Stimulated activated CD8-positive, alpha-beta memory T cell treated with anti-CD3 and anti-CD28 coated beads, Interleukin-15, amount 100 ng/mL, for 48 hours (primary cell): ENCODE results near the gene GSC2.
A peak's percentile ranks its signal among the peaks of the same experiment; 100 is the strongest.

Experiments used
- DNase-seq, 2 donors: peaks; one replicate each; pipeline ENCODE4 v3.0.0-alpha.2; 2020; ENCODE audit warnings: low read depth in 2 of 2

GSC2 gene, protein sequence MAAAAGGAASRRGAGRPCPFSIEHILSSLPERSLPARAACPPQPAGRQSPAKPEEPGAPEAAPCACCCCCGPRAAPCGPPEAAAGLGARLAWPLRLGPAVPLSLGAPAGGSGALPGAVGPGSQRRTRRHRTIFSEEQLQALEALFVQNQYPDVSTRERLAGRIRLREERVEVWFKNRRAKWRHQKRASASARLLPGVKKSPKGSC

DNA sequence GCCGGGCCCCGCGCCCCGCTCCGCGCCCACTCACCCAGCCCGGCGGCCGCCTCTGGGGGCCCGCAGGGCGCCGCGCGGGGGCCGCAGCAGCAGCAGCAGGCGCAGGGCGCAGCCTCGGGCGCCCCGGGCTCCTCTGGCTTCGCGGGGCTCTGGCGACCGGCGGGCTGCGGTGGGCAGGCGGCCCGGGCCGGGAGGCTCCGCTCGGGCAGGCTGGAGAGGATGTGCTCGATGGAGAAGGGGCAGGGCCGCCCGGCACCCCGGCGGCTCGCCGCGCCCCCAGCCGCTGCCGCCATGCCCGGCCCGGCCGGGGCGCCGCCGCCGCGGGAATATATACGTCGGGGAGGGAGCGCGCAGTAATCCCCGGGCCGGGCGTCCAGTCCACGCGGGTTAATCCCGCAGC, at the start of gene GSC2:
Gene GSC2 (minus strand): TSS at position 302 of the 400 bp plus-strand sequence. CDS start 9 bp downstream, at position 293.
- DNase-seq = no peak

DNA sequence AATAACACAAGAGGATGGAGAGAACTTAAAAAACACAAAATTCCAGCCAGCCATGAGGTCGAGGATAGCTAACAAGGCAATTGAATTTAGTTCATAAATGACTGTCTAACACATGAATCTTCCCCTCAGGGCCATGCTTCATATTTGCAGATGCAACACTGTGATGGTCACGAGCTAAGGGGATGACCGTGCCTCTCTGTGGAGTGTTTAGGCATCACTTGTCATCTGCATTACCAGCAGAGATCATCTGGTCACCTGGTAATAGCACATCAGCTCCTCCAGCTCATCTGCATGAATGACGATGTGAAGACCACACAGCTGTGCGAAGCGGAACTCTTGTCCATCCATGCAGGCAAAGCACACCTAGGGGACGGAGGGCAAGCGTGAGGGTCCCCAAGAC, 49.4 kb upstream of the GSC2 start:
- DNase-seq = no peak

DNA sequence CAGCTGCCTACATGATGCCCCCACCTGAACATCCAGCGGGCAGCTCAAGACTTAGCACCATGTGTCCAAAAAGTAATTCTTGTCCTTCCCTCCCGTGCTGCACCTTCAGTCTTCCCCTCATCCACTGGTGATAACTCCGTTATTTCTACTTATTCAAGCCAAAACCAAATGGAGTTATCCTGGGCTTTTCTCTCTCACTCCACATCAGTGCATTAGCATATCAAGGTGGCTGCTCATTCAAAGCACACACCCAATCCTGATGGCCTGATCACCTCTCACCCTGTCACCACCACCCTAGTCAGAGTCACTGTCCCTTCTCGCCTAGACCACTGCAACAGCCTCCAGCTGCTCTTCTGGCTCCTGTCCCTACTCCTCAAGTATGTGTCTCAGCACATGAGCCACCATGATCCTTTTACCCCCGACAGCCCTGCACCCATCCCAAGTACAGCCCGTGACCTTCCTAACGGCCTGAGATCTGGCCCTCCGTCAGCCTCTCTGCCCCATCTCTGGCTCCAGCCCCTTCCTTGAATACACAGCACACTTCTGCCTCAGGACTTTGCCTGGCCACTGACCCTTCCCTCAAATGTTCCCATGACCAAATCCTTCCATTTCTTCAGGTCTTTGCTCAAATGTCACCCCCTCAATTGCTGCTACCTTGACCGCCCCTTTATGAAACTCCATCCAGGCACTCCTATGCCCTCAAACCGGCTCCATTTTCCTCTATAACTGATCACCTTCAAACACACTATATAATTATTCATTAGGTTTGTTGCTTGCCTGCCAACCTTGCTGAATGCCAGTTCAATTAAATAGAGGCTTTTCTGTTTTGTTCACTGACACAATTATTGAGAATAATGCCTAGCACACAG, 48.1 kb upstream of the GSC2 start:
- DNase-seq = no peak

DNA sequence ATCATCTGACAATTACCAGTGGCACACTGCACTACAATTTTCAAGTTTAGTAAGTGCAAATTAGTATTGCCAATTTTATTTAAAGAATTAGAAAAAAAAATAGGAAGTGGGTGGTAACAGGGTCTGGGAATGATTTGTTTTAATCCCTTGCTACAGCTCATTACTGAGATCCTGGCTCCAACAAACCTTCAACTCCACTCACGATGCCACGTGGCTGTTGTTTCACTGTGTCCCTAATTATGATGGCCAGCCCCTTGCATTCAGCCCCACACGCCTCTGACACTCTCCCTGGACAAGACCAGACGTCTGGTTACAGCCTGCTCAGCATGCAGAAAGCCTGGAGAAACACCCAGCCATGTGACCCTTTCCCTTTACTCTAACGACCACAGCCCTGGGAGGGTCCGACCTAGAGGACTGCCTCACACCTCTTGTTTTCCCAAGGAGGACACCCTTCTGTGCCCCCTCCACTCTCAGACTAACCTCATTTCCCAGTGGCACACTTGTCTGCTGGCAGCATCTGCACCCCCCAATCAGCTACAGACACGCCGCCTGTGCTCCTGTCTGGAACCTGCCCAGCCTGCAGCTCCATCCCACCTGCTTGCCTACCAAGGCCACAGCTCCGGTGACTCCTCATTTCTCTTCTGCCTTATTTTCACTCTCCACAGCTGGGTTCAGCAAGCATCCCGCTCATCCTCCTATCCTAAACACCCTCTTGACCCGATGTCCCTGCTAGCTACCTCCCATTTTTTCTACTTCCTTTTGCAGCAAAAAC, 46.9 kb upstream of the GSC2 start:
- no peak for DNase-seq

DNA sequence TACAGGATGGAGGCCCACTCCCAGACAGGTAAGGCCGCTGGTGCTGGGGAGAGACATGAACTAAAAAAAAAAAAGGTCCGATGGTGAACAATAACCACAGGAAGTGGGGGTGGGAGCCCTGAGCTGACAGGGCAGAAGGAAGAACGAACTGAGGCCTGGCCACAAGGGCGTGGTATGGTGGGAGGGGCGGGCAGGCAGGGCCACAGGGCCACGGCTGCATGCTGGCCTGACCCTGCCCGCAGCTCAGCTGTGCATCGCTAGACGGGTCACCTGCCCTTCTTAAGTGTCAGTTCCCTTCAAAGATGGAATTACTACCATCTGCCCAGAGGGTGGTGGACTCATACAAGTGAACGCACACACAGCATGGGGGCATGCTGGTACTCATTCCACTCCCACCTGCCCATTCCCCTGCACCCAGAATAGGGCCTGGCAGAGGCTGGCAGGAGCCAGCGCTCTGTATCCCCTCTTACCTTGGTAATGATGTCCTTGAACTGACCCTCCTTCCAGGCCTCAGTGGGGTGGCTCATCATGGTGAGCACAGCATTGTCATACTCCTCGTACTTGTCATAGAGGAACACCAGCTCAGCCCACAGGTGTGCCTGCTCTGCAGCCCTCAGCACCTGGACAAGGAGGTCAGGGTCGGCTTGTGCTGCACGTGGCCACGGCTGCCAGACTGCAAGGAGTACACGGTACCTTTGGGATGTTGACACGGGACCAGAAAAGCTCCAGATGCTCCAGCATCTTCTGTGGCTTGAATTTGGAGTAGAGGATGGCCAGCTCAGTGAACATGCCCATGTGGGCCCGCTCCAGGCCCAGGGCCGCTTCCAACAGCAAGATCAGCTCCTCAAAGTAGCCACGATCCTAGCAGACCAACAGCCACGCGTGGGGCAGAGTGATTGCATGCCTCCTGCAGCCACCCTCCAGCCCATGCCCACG, 46.0 kb upstream of the GSC2 start:
- DNase-seq = no peak

DNA sequence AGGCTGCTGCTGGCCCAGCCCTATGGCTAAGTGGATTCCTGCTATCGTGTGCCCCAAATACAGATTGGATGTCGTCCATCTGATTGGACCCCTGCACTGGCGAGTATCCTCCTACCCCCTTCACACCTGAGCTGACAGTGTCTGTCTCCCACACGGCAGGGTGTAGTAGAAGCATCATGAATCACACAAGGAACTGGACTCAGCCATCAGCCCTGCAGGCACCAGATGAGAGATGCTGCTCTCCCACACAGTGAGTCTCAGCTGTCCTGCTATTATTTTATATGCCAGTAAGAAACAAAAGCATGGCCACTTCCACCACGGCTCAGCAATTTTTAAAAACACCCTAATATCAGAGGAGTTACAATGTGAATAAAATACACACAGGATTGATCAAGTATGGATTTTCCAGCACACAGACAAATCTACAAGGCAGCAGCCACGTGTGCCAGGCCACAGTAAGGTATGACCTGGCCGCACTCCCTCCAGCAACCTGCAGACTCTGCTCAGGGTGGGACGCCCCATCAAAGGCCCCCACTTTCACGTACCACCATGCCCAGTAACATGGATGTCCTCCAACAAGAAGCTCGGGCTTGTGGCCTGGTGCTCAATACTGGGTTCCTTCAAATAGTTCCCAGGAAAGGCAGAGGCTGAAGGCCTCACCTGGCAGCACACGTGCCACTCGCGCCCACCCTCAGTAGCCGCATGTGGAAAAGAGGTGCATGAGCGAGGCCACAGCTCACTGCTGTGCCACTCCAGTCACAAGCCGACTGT, 44.9 kb upstream of the GSC2 start:
- no peak for DNase-seq

DNA sequence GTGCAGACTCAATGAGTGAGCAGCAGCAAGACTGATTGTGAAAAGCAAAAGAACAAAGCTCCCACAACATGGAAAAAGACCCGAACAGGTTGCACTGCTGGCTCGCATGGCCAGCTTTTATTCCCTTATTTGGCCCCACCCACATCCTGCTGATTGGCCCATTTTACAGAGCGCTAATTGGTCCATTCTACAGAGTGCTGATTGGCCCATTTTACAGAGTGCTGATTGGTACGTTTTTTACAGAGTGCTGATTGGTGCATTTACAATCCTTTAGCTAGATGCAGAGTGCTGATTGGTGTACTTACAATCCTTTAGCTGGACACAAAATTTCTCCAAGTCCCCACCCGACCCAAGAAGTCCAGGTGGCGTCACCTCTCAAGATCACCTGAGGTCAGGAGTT, 43.8 kb upstream of the GSC2 start:
- DNase-seq = no peak

DNA sequence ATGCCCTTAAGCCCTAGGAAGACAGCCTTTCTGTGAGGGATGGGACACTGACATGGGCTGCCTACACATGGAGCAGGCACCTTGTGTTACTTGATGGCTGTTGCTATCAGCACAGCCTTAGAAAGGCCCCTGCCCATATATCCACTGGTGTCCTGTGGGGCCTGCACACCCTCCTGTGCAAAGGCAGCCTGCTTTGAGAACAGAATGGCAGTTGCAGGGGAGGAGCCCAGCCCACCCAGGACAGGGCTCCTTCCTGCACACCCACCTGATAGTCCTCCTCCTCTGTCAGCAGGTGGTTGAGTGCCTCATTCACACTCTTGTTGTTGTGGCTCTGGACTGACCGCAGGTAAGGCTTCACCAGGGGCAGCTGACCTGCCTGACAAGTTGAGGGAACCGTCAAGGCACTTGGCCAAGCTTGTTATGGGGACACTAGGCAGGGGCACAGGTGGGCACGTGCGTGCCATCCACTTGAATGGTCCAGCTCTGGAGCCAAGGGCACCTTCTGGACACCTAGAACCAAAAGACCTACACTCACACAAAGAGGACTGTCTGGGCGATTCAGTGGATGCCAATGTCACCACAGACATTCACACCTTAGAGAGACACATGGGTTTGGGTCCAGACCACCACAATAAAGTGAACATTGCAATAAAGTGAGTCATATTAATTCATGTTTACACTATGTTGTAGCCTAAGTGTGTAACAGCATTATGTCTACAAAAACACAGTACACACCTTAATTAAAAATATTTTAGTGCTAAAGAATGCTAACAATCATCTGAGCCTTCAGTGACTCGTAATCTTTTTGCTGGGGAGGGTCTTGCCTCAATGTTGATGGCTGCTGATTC, 37.8 kb upstream of the GSC2 start:
- no peak for DNase-seq

DNA sequence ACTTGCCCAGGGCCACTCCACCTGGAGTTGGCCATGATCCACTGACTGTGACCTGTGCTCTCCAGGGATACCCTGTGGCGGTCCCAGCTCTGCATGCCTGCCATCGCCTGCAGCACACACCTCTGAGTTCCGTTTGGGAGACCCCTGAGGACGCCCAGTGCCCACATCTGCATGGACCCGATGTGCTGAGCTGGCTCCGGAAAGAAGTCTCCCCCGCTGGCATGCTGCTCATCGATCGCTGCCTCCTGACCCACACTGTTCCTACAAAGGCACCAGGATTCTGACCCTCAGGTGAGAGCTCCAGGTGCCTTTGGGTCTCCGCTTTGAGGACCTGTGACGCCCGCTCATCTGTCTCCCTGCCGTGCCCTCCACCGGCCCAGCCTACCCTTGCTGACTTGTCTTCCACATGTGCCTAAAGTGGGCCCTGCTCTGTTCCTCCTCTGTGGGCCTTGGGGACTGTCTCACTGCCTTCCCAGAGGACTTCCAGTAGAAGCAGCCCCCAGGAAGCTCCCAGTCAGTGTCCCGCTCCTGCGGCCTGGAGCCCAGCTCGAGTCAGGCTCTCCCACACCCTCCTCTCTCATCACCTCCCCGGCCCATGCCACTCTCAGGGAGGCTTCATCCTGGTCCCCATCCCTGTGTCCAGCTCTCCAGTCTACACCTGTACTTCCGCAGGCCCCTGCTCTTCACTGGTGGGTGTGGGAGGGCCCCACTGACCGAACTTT, 34.3 kb upstream of the GSC2 start:
- no peak for DNase-seq

DNA sequence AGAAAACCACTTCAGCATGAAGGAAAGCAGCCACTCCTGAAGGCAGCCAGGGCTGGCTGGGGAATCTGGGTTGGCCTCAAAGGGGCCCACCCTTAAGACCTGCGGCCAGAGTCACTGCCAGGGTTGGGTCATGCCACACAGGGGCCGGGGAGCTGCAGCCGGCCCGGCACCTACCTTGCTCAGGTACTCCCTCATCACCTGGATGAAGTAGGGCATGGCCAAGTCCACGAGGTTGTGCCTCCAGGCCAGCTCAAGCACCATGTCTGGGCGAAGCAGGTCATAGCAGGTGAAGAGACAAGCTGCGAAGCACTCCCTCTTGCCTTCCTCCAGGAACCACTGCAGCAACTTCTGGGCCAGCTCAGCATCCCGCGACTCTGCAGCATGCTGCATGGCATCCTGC, 33.1 kb upstream of the GSC2 start:
- DNase-seq = no peak

DNA sequence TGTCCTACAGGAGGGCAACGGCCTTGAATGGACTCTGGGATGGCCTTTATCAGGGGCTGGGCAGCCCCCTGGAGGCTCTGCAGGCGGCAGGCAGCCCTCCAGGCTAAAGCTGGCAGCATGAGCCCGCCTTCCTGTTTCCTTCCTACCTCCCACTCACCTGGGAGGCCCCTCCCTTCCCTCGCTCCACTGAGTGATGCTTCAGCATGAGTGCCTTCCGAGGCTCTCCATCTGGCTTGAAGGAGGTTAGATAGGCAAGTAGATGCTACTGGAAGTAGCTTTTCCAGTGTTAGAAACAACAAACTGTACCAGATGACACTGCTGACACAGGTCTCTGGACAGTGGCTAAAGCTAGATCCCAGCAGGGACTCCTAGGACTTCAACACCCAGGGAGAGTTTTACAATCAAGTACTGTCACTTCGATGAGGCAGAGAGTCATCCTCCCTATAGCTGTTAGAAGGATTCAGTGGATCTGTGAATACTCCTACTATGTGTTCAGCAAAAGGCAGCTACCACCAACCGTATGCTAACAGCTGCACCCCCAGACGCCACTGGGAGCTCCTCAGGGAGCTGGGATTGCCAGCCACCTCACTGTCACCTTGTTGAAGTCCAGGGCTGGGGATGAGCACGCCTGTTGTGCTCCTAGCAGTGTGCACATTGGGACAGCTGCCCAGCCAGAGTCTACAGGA, 32.5 kb upstream of the GSC2 start:
- DNase-seq = no peak

DNA sequence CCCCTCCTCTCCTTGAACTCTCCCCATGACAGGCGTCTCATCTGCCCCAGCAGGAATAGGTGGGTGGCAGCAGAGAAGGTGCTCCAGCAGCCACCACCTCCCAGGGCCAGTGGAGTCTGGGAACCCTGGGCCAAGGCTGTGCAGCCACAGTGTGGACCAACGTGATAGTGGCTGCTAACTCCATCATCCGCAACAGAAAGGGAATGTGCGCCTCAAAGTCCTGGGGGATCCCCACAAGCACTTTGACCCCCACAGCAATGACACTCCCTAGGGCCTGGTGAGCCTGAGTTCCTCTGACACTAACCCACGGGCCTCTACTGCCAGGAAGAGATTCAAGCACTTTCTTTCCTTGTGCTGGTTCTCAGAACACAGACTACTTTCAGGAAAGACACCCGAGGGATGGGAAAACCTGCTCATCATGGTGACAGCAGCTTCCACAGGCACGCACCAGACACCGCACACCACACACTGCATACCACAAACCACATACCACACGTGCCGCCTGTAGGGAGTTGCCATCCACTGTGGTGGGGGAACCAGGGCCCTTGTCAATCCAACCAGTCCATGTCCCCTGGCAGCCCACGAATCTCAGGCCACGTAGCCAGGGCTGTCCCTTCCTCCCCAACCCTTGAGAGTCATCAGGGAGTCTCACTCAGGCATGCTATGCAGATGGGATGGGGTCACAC, 31.8 kb upstream of the GSC2 start:
- DNase-seq = no peak

DNA sequence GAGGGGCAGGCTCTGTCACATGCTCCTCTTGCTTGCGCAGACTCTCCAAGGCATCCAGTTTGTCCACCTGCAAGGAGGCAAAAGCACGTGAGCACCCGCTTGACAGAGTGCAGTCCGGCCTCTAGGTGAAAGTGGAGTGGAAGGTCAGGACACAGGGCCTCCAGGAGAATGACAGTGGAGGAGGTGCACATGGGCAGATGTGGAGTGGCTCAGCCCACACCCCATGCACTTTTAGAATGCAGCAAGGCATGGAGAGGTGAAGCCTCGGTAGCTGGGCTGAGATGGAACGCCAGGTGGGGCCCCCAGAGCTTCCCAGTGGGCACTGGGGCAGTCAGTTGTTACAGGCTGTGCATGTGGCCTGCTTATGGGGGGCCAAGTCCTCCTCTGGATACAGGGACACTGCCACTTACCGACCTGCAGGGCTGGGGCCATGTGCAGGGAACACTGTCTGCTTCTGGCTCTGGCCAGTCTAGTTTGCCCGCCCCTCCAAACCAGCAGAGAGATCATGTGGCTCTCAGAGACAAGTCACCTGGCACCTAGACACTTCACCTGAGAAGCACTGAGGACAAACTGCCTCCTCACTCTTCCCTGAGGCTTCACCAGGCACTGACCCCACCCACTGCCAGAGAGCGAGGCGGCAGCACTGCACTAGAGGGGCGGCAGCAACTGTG, 30.8 kb upstream of the GSC2 start:
- no peak for DNase-seq

DNA sequence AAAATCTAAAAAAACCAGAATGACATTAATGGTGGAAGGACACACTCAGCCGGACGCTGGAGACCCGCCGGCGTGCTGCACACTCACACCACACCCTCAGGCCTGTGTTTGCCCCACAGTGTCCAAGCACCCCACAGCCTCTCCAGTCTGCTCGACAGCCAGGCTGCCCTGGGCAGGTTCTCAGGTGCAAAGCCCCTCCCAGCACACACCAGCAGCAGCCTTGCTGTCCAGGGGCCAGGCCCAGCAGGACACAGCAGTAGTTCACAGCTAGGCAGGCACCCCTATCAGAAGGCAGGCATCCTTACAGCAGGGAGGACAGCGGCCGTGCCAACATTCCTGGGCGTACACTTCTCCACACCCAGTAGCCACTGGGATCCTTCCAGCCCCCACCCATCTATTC, 30.1 kb upstream of the GSC2 start:
- no peak for DNase-seq

DNA sequence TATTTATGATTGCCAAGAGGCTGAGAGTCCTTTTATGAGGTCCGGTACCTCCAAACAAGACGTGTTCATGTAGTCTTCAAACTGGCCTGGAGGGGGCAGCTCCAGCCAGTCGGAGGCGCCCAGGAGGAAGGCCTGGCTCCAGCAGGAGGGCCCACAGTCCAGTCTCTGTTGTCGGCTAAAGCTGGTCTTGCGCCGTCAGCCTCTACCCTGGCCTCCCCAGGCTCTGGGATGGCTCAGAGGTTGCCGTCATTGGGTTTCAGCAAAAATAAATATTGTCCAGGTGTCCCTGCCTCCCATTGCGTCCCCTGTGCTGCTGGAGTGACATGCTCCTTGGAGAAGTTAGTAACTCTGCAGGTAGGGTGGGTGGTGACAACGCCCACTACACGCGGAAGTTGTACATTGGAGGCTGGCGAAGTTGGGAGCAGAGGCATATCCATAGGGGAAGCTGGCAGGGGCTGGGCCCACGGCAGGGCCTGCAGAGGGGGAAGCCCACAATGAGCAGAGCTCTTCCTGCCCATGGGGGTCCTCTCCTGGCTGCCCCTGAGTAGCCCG, 29.5 kb upstream of the GSC2 start:
- DNase-seq = peak in 1 of 2 donors; percentile 44

DNA sequence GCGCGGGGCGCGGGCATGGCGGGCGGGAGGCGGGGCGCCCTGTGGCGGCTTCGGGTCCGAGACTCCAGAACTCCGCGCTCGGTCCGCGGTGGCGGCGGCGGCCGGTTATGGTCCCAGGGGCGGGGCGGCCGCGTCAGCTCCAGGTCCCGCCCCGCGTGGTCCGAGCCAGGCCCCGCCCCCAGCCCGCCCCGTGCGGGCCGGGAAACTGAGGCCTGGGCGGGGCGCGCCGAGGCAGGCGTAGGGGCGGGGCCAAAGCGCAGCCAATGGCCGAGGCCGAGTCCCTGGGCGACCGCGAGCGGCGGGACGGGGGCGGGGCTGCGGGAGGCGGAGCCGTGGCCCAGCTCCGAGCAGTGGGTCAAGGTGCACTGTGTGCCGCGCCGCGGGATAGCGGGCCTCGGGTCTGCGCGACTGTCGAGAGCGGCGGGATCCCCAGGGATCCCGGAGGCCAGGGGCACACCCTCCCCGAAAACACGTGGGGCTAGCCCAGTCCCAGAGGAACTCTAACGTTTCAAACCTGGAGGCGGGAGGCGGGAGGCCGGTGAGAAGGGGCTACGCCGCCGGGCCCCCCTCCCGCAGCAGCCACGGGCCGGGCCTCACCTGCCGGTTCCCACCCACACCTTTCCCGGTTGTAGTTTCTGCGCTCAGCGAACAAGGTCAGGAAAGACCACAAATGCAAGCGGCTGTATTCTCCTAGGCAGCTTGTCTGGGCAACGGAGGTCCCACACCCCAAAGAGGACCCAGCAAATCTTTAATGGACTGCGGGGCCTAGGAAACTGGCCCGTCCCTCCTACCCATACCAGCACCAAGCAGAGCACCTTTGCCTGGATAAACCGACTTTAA, 28.8 kb upstream of the GSC2 start, which contains the start of gene SLC25A1:
Gene SLC25A1 (minus strand): TSS at position 80 of the 840 bp plus-strand sequence. CDS start 63 bp downstream, at position 17.
- peak; percentile 85 to 89 for DNase-seq
